OCI-LY3 (cell line): ENCODE data around the gene POLL.

ENCODE experiments used
- EZH2phosphoT487 ChIP-seq: fragments of 200-600 bp; shearing (Covaris generic); IDR thresholded peaks from 2 replicates; pipeline ENCODE4 v1.6.1; 2018; ENCODE audit warnings: antibody characterized with exemption, mixed run types, low read depth
- TF ChIP-seq, protein P1 (sequence below): fragments of 200-600, 300-600 bp; sonication (generic); IDR thresholded peaks from 2 replicates; pipeline ENCODE4 v1.5.1; 2014; ENCODE audit warnings: antibody characterized with exemption, low read length, low read depth

DNA sequence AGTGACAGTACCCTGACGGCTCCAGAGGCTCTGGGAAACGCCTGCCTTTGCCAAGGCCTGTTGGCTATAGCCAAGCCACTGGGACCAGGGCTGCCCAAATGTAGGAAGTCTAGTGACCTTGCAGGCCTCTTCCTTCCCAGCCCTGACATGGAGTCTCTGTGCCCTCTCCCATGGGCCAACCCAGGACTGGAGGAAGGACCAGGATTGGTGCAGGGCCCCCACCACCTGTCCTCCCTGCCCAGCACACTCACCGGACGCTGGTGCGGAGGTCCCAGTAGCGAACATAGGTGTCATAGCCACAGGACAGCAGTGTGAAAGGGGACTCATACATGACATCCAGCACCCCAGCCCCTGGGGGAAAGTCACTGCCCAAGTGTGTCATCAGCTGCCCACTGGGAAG lies 24.0 kb upstream of the POLL start:
- TF ChIP-seq, protein P1, sequence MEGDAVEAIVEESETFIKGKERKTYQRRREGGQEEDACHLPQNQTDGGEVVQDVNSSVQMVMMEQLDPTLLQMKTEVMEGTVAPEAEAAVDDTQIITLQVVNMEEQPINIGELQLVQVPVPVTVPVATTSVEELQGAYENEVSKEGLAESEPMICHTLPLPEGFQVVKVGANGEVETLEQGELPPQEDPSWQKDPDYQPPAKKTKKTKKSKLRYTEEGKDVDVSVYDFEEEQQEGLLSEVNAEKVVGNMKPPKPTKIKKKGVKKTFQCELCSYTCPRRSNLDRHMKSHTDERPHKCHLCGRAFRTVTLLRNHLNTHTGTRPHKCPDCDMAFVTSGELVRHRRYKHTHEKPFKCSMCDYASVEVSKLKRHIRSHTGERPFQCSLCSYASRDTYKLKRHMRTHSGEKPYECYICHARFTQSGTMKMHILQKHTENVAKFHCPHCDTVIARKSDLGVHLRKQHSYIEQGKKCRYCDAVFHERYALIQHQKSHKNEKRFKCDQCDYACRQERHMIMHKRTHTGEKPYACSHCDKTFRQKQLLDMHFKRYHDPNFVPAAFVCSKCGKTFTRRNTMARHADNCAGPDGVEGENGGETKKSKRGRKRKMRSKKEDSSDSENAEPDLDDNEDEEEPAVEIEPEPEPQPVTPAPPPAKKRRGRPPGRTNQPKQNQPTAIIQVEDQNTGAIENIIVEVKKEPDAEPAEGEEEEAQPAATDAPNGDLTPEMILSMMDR: no peak
- no peak for TF ChIP-seq EZH2phosphoT487
